ENCODE data around the gene CDK2. TPM values are rescaled to one million over a fixed set of nuclear protein-coding genes. Genes with fewer than 3 reads are reported as not detected.

CDK2 gene
- polyA plus RNA-seq, 1 donor (not counting 4 experiments of a cell fraction or from before 2014, with no cell fraction given) = 49.3 TPM

GRCh38 chr12:55937981-55938380 lies 28.6 kb upstream of the CDK2 start:
- no peak for TF ChIP-seq EZH2 (IDR thresholded peaks at IDR 0.05; ENCODE audit: low read length)
- TF ChIP-seq CTCF (optimal IDR thresholded peaks at IDR 0.05 in 1 of 3, IDR thresholded peaks at IDR 0.05 in 1 of 3, conservative IDR thresholded peaks at IDR 0.05 in 1 of 3; ENCODE audit: extremely low read depth in 1 of 3, insufficient read depth in 2 of 3, low read length in 3 of 3) = no peak
- peak overlapping the region; percentile 58 for H3K9ac ChIP-seq (ENCODE audit: control insufficient read depth, extremely low read depth, insufficient read depth, low read length)
- peak overlapping the region in 2 of 3 experiments; percentile 2 to 32 for H3K4me3 ChIP-seq (ENCODE audit: control insufficient read depth in 2 of 3, extremely low read depth in 1 of 3, insufficient read depth in 2 of 3, low read depth in 1 of 3, low read length in 3 of 3)
- H3K4me2 ChIP-seq (ENCODE audit: control insufficient read depth, extremely low read depth, insufficient read depth, low read depth, low read length) = peak overlapping the region; percentile 65
- H3K4me1 ChIP-seq (ENCODE audit: control insufficient read depth, extremely low read depth, insufficient read depth, low read length) = peaks cover 70% of the 10 kb centered on the region
- H3K27me3 ChIP-seq (ENCODE audit: control insufficient read depth, extremely low read depth, insufficient read depth, low read length) = no peaks in the 10 kb centered on the region
- H4K20me1 ChIP-seq (ENCODE audit: control insufficient read depth, extremely low read depth, insufficient read depth, low read length) = no peaks in the 10 kb centered on the region
- H3K36me3 ChIP-seq (ENCODE audit: control insufficient read depth in 2 of 2, extremely low read depth in 1 of 2, insufficient read depth in 2 of 2, low read length in 2 of 2) = peaks cover 39 to 73% of the 10 kb centered on the region in 2 experiments
- no peaks in the 10 kb centered on the region for H3K9me3 ChIP-seq (ENCODE audit: control insufficient read depth, low read depth, low read length)
- no peak overlapping the region for H2AFZ ChIP-seq (ENCODE audit: control insufficient read depth, low read length)
- H3K79me2 ChIP-seq (ENCODE audit: control insufficient read depth, insufficient read depth, low read length) = peaks cover 51% of the 10 kb centered on the region
- H3K9me1 ChIP-seq (ENCODE audit: control insufficient read depth, extremely low read depth, insufficient read depth, low read length) = no peaks in the 10 kb centered on the region
- DNase-seq (ENCODE audit: low read depth, low spot score) (no peak), FAIRE-seq (peak; percentile 96)
- peak overlapping the region; percentile 97 for H3K27ac ChIP-seq (ENCODE audit: control insufficient read depth, insufficient read depth, low read length)
- dilution Hi-C loops (cut with MboI; ENCODE audit: extremely low pct_ligation_motif_present, low sequenced_read_pairs) = no loop called here

GRCh38 chr12:55938826-55939501 lies 27.7 kb upstream of the CDK2 start:
- H3K9me3 ChIP-seq (ENCODE audit: control insufficient read depth, low read depth, low read length) = no peaks in the 10 kb centered on the region
- H4K20me1 ChIP-seq (ENCODE audit: control insufficient read depth, extremely low read depth, insufficient read depth, low read length) = no peaks in the 10 kb centered on the region
- no peaks in the 10 kb centered on the region for H3K9me1 ChIP-seq (ENCODE audit: control insufficient read depth, extremely low read depth, insufficient read depth, low read length)
- H3K4me2 ChIP-seq (ENCODE audit: control insufficient read depth, extremely low read depth, insufficient read depth, low read depth, low read length) = peak overlapping the region; percentile 65
- dilution Hi-C loops (cut with MboI; ENCODE audit: extremely low pct_ligation_motif_present, low sequenced_read_pairs) = no loop called here
- peak overlapping the region; percentile 97 for H3K27ac ChIP-seq (ENCODE audit: control insufficient read depth, insufficient read depth, low read length)
- H3K36me3 ChIP-seq (ENCODE audit: control insufficient read depth in 2 of 2, extremely low read depth in 1 of 2, insufficient read depth in 2 of 2, low read length in 2 of 2) = peaks cover 42 to 68% of the 10 kb centered on the region in 2 experiments
- H3K4me1 ChIP-seq (ENCODE audit: control insufficient read depth, extremely low read depth, insufficient read depth, low read length) = peaks cover 63% of the 10 kb centered on the region
- peaks cover 45% of the 10 kb centered on the region for H3K79me2 ChIP-seq (ENCODE audit: control insufficient read depth, insufficient read depth, low read length)
- no peaks in the 10 kb centered on the region for H3K27me3 ChIP-seq (ENCODE audit: control insufficient read depth, extremely low read depth, insufficient read depth, low read length)
- H3K4me3 ChIP-seq (ENCODE audit: control insufficient read depth in 2 of 3, extremely low read depth in 1 of 3, insufficient read depth in 2 of 3, low read depth in 1 of 3, low read length in 3 of 3) = peak overlapping the region in 1 of 3 experiments; percentile 32
- H2AFZ ChIP-seq (ENCODE audit: control insufficient read depth, low read length) = no peak overlapping the region
- FAIRE-seq = peak; percentile 76
- TF ChIP-seq EZH2 (IDR thresholded peaks at IDR 0.05; ENCODE audit: low read length) (no peak), CTCF (optimal IDR thresholded peaks at IDR 0.05 in 1 of 3, IDR thresholded peaks at IDR 0.05 in 1 of 3, conservative IDR thresholded peaks at IDR 0.05 in 1 of 3; ENCODE audit: extremely low read depth in 1 of 3, insufficient read depth in 2 of 3, low read length in 3 of 3) (no peak)
- no peak for DNase-seq (ENCODE audit: low read depth, low spot score)
- peak overlapping the region; percentile 58 for H3K9ac ChIP-seq (ENCODE audit: control insufficient read depth, extremely low read depth, insufficient read depth, low read length)

Data from keratinocyte (primary cell).